Cardiac fibroblast (primary cell): ENCODE results near the gene BCAR3.

Source experiments
- DNase-seq, 2 donors: peaks; one replicate each; pipeline versions ENCODE4 v3.0.0 to v3.0.0-alpha.2; 2010; ENCODE audit warnings: low read depth in 2 of 2
- H3K4me3 ChIP-seq, 2 donors: replicated peaks in 1 of 2; 1 replicate in 1 of 2; 2 replicates in 1 of 2; pipeline ENCODE4 v1.5.1; 2011; ENCODE audit warnings: low read depth in 2 of 2, low read length in 2 of 2, mild to moderate bottlenecking in 2 of 2, moderate library complexity in 1 of 2
- CTCF ChIP-seq: IDR thresholded peaks from one replicate; pipeline ENCODE4 v1.5.1; 2011; ENCODE audit warnings: low read depth, mild to moderate bottlenecking, low read length, inconsistent platforms

BCAR3 gene

GRCh38 chr1:93633313-93633712 is 48.3 kb downstream of the BCAR3 start:
- no peak overlapping the region for H3K4me3 ChIP-seq
- no peak for TF ChIP-seq CTCF
- no peak for DNase-seq

GRCh38 chr1:93631626-93632365 is 49.8 kb downstream of the BCAR3 start:
- DNase-seq, result peak in 1 of 2 donors; percentile 50

GRCh38 chr1:93630168-93630567 is 51.5 kb downstream of the BCAR3 start:
- TF ChIP-seq CTCF, result no peak
- no peak overlapping the region for H3K4me3 ChIP-seq
- no peak for DNase-seq

More at GRCh38 chr1:93631626-93632365, 49.8 kb downstream of the BCAR3 start:
- no peak for TF ChIP-seq CTCF
- no peak overlapping the region for H3K4me3 ChIP-seq

- peak; percentile 60 for TF ChIP-seq CTCF
- DNase-seq, result peak; percentile 89
- H3K4me3 ChIP-seq, result no peak overlapping the region
Measured at GRCh38 chr1:93629101-93630059, 52.3 kb downstream of the BCAR3 start.

- no peak for DNase-seq
- no peak overlapping the region for H3K4me3 ChIP-seq
- TF ChIP-seq CTCF, result no peak
Measured at GRCh38 chr1:93628681-93629080, 53.0 kb downstream of the BCAR3 start.

GRCh38 chr1:93625582-93626327 is 55.9 kb downstream of the BCAR3 start:
- DNase-seq, result peak; percentile 89 to 90
- TF ChIP-seq CTCF, result no peak
- H3K4me3 ChIP-seq, result no peak overlapping the region
